Activated T-helper 1 cell treated with anti-CD3 and anti-CD28 coated beads, Interleukin-12 subunit alpha, Interleukin-12 subunit beta, Interleukin-2, Interleukin-4 antibody, amounts not matched to agents 30 ng/mL and 10 ng/mL and 1 ng/mL, durations not matched to agents 14 hours and 24 hours and 36 hours (primary cell): ENCODE measurements around the gene RCAN2. TPM values are rescaled to one million over a fixed set of nuclear protein-coding genes. Genes with fewer than 3 reads are reported as not detected.

ENCODE experiments used
- DNase-seq: peaks from one replicate; pipeline ENCODE4 v3.0.0; 2021; ENCODE audit warnings: low spot score
- H3K27ac Mint-ChIP-seq: one replicate; pipeline ENCODE4 v1.8.0; 2021; ENCODE audit warnings: mild to moderate bottlenecking, mixed read lengths
- H3K27me3 Mint-ChIP-seq: one replicate; pipeline ENCODE4 v1.8.0; 2022; ENCODE audit warnings: mild to moderate bottlenecking, moderate library complexity, mixed read lengths; ENCODE audit not compliant: insufficient read depth
- H3K36me3 Mint-ChIP-seq: one replicate; pipeline ENCODE4 v1.8.0; 2021; ENCODE audit warnings: low read depth, mixed read lengths
- H3K4me1 Mint-ChIP-seq: one replicate; pipeline ENCODE4 v1.8.0; 2021; ENCODE audit warnings: low read depth, mixed read lengths
- H3K4me3 Mint-ChIP-seq: one replicate; pipeline ENCODE4 v1.8.0; 2021; ENCODE audit warnings: mild to moderate bottlenecking, moderate library complexity, mixed read lengths
- H3K9me3 Mint-ChIP-seq: one replicate; pipeline ENCODE4 v1.8.0; 2021; ENCODE audit warnings: mixed read lengths
- intact Hi-C: fragments of 100-400 bp; cut with micrococcal nuclease; formaldehyde crosslinking; loops from one replicate; pipeline ENCODE4 v1.15.1; 2024
- total RNA-seq: library from RNA; stranded (reverse); gene quantifications from 2 replicates; pipeline ENCODE4 v1.2.3, GENCODE V29; 2022

The RCAN2 gene
- total RNA-seq, 1 donor from 2014 or later: 0.44 TPM

DNA sequence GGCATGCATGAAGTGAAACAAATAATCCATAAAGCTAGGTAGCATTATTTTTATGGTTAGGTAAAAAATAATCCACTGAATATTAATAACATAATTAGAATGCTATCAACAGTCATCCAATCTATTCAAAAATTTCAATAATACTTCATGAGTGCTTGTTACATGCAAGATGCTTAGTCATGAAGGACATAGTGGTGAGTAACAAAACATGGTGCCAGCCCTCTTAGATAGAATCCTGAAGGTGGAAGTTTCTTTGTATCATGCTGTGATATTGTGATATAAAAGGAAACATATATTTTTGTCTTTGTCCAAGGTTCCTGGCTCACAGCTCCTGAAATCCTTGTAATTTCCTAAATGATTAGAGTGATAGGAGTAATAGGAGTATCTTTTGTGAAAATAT is 14.9 kb downstream of the RCAN2 start:
- Mint-ChIP-seq H3K4me3 (no peak overlapping the region), H3K27ac (no peak overlapping the region), H3K4me1 (no peaks in the 10 kb centered on the region), H3K36me3 (no peaks in the 10 kb centered on the region), H3K9me3 (no peaks in the 10 kb centered on the region), H3K27me3 (peaks cover 8% of the 10 kb centered on the region)
- intact Hi-C loops: no loop called here
- no peak for DNase-seq

- Mint-ChIP-seq H3K4me1 (no peaks in the 10 kb centered on the region), H3K36me3 (no peaks in the 10 kb centered on the region), H3K4me3 (no peak overlapping the region), H3K27ac (no peak overlapping the region), H3K9me3 (no peaks in the 10 kb centered on the region), H3K27me3 (peaks cover 13% of the 10 kb centered on the region)
- intact Hi-C loops: no loop called here
- no peak for DNase-seq
Measured at GRCh38 chr6:46473881-46474280, 17.4 kb downstream of the RCAN2 start.

- intact Hi-C loops: no loop called here
- DNase-seq: no peak
- no peaks in the 10 kb centered on the region for H3K36me3 Mint-ChIP-seq
- H3K4me3 Mint-ChIP-seq: no peak overlapping the region
- peaks cover 9% of the 10 kb centered on the region for H3K27me3 Mint-ChIP-seq
- H3K4me1 Mint-ChIP-seq: no peaks in the 10 kb centered on the region
- H3K9me3 Mint-ChIP-seq: no peaks in the 10 kb centered on the region
- H3K27ac Mint-ChIP-seq: no peak overlapping the region
Measured at GRCh38 chr6:46472243-46472642, 19.0 kb downstream of the RCAN2 start.

- Mint-ChIP-seq H3K27ac (no peak overlapping the region), H3K9me3 (no peaks in the 10 kb centered on the region), H3K4me3 (no peak overlapping the region), H3K27me3 (peaks cover 13% of the 10 kb centered on the region), H3K36me3 (no peaks in the 10 kb centered on the region), H3K4me1 (no peaks in the 10 kb centered on the region)
- DNase-seq: no peak
- intact Hi-C loops: no loop called here
Measured at GRCh38 chr6:46469021-46469420, 22.2 kb downstream of the RCAN2 start.

DNA sequence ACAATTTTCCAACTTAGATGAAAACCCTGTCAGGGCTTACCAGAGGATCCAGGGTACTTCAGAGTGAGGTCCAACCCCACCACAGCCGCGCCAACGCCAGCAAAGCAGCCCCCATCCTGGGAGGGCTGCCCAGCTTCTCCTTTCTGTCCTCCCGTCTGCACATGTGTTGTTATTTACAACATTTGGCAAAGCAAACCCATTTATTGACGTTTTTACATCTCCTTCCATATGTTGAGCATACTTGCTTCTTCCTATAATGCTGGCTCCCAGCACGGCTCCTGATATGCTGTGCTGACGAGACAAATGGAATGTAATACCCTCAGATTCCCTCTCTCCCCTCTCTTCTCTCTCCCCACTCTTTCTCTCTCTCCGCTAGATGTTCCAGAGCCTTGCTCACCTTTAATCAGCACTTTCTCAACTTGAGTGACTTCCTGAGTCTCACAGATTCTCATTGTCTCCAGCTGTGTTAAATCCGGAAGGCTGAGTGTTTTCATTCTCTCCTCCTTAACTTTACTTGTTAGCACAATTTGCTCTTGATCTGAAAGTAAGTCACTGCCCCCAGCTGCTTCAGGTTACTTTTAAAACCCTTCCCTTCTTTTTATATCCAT is 22.7 kb downstream of the RCAN2 start:
- H3K4me1 Mint-ChIP-seq: no peaks in the 10 kb centered on the region
- intact Hi-C loops: no loop called here
- no peak for DNase-seq
- H3K9me3 Mint-ChIP-seq: no peaks in the 10 kb centered on the region
- H3K27me3 Mint-ChIP-seq: peaks cover 13% of the 10 kb centered on the region
- H3K36me3 Mint-ChIP-seq: no peaks in the 10 kb centered on the region
- H3K27ac Mint-ChIP-seq: no peak overlapping the region
- H3K4me3 Mint-ChIP-seq: no peak overlapping the region

- DNase-seq: no peak
- no peaks in the 10 kb centered on the region for H3K9me3 Mint-ChIP-seq
- H3K4me1 Mint-ChIP-seq: no peaks in the 10 kb centered on the region
- H3K27me3 Mint-ChIP-seq: peaks cover 11% of the 10 kb centered on the region
- H3K4me3 Mint-ChIP-seq: no peak overlapping the region
- no peak overlapping the region for H3K27ac Mint-ChIP-seq
- intact Hi-C loops: no loop called here
- H3K36me3 Mint-ChIP-seq: no peaks in the 10 kb centered on the region
Measured at GRCh38 chr6:46466570-46466969, 24.7 kb downstream of the RCAN2 start.

DNA sequence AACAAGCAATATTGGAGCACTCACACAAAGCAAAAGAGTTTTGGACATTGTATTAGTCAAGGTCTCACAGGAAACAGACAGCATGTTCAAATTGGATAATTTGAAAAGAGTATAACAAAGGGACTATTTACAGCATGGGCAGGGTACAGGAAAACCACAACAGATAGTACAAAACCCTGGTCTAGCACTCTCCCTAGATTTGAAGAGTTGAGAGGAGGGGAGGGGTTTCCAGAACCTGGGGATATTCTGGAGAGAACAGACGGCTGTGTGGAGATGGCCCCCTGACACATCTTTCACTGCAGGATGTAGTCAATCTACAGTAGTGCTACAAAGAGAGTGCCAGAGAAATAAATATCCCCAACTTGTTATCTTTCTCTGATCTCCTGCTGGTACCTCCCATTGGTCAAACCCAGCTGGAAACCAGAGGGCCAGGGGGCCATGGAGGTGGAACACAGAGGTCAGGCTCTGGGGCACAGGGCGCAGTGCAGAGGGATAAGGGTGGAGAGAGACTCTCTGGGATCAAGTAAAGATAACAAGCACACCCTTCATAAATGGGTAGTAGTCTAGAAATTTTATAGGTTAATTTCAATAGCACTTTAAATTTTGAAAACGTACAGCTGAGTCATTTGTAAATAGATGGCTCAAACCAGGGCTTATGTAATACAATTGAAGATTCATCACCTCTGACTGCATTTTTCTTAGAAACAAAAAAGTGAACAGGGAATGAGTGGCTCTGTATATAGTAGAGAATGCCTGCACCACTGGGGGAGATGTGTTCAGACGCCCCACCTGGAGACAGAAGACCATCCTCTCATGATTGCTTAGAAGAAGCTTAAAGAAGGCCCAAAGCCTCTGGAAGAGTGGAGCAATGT is 25.7 kb downstream of the RCAN2 start:
- no peaks in the 10 kb centered on the region for H3K4me1 Mint-ChIP-seq
- no peak for DNase-seq
- H3K27ac Mint-ChIP-seq: no peak overlapping the region
- intact Hi-C loops: no loop called here
- H3K36me3 Mint-ChIP-seq: no peaks in the 10 kb centered on the region
- H3K9me3 Mint-ChIP-seq: no peaks in the 10 kb centered on the region
- H3K27me3 Mint-ChIP-seq: peaks cover 5% of the 10 kb centered on the region
- no peak overlapping the region for H3K4me3 Mint-ChIP-seq

DNA sequence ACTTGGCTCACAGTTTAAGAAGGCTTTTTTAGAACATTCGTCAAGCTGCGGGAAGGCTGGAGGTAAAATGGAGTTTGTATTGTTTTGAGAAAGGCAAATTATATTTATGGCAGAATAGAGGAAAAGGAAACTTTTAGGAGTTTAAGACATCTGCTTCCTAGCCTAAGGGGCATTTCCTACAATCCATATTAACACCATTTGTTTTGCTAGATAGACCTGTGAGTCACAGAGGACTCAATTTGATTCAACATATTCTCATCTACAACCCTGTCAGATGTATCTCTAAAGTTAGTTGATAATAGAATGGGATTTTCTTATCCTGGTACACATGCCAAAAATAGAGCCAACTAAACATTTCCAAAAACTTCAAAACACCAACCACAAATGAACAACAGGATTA is 35.0 kb downstream of the RCAN2 start:
- DNase-seq: no peak
- intact Hi-C loops: no loop called here
- no peak overlapping the region for H3K4me3 Mint-ChIP-seq
- H3K36me3 Mint-ChIP-seq: no peaks in the 10 kb centered on the region
- H3K27ac Mint-ChIP-seq: no peak overlapping the region
- no peaks in the 10 kb centered on the region for H3K4me1 Mint-ChIP-seq
- H3K27me3 Mint-ChIP-seq: peaks cover 6% of the 10 kb centered on the region
- H3K9me3 Mint-ChIP-seq: no peaks in the 10 kb centered on the region

DNA sequence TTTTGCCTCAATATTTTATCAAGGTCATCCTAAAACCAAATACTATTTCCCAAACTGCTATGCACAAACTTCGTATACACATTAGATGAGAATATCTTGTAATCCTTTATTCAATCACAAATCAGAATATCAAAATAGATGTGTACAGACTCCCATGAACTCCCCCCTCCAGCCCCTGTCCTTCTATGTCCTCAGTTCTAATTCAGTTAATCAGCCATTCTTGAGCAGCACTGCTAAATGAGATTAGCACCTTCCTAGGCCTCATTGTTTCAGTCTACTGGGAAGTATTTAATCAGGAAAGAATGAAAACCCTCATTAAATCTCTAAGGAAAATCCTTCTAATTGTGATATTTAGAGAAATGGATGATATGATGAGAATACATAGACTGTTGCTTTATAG is 36.6 kb downstream of the RCAN2 start:
- no peak for DNase-seq
- Mint-ChIP-seq H3K9me3 (no peaks in the 10 kb centered on the region), H3K27ac (no peak overlapping the region), H3K4me3 (no peak overlapping the region), H3K4me1 (no peaks in the 10 kb centered on the region), H3K36me3 (no peaks in the 10 kb centered on the region), H3K27me3 (peaks cover 13% of the 10 kb centered on the region)
- intact Hi-C loops: no loop called here

DNA sequence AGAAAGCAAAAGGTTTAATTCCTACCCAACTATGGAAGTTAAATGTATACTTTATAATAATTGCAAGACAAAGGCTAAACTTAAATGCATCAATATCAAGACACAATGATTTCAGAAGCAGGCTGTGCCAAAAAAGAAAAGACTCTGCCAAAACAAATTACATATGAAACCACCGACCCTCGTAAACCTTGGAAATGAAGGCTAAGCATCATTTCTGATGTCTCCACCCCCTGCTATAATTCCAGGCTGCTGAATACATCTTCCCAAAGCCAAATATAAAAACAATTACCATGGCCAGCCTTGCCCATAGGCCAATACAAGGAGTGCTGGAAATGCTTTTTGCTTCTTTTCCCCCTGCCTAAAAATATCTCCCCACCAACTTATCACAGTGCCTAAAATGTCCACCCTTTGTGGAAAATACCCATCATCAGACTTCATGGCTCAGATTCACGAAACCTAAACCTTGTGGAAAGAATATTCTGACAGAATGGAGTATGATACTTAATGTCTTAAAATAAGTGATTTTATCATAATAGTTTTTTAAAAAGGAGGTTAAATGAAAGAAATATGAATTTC is 37.4 kb downstream of the RCAN2 start:
- H3K4me1 Mint-ChIP-seq: no peaks in the 10 kb centered on the region

GRCh38 chr6:46453216-46453615 is 38.0 kb downstream of the RCAN2 start:
- H3K9me3 Mint-ChIP-seq: no peaks in the 10 kb centered on the region
- peaks cover 11% of the 10 kb centered on the region for H3K27me3 Mint-ChIP-seq
- intact Hi-C loops: no loop called here
- no peak for DNase-seq
- H3K27ac Mint-ChIP-seq: no peak overlapping the region
- no peaks in the 10 kb centered on the region for H3K36me3 Mint-ChIP-seq
- no peak overlapping the region for H3K4me3 Mint-ChIP-seq
- no peaks in the 10 kb centered on the region for H3K4me1 Mint-ChIP-seq

More for the DNA sequence above, 37.4 kb downstream of the RCAN2 start:
- no peaks in the 10 kb centered on the region for H3K36me3 Mint-ChIP-seq
- no peak overlapping the region for H3K4me3 Mint-ChIP-seq
- no peak overlapping the region for H3K27ac Mint-ChIP-seq
- no peak for DNase-seq
- no peaks in the 10 kb centered on the region for H3K9me3 Mint-ChIP-seq
- intact Hi-C loops: no loop called here
- peaks cover 11% of the 10 kb centered on the region for H3K27me3 Mint-ChIP-seq

DNA sequence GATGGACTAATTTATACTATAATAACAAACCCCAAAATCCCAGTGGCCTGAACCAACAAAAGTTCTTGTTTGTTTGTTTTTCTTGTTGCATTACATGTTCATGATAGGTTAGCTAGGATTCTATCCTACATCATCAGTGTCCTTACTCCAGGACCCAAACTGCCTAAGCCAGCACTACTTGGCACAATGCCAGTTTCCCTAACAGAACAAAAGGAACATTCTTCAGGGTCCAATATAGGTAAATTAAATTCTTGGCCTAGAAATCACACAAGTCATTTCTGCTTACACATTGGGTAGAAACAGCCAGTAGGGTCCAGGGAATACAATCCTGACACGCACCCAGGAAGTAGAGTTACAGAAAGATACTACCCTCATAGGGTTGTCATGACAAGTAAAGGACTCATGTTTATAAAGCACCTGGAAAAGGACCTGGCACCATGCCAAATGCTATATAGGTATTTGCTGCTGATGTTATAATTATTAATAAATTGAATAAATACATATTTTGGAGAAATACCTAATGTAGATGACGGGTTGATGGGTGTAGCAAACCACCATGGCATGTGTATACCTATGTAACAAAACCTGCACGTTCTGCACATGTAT is 38.8 kb downstream of the RCAN2 start:
- peaks cover 11% of the 10 kb centered on the region for H3K27me3 Mint-ChIP-seq
- H3K9me3 Mint-ChIP-seq: no peaks in the 10 kb centered on the region
- DNase-seq: no peak
- no peaks in the 10 kb centered on the region for H3K36me3 Mint-ChIP-seq
- no peak overlapping the region for H3K4me3 Mint-ChIP-seq
- no peak overlapping the region for H3K27ac Mint-ChIP-seq
- no peaks in the 10 kb centered on the region for H3K4me1 Mint-ChIP-seq
- intact Hi-C loops: no loop called here

DNA sequence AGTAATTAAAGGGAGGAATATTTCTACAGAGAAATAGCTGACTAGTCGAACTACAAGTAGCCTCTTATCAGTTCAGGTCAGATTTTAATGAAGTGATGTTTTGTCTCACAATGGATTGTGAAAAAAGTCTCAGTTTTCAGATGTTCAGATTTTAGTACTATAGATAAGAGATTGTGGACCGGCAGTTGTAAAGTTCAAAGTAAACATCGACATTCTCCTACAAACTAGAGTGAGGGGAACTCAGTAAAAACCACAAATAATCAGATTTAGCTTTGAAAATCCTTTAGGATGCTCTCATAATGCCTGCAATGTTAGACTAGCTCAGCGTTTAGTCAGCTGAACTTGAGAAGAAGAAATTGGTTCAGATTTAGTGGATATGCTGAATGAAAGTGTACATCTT is 39.9 kb downstream of the RCAN2 start:
- intact Hi-C loops: no loop called here
- Mint-ChIP-seq H3K4me1 (no peaks in the 10 kb centered on the region), H3K4me3 (no peak overlapping the region), H3K27ac (no peak overlapping the region), H3K9me3 (no peaks in the 10 kb centered on the region), H3K36me3 (no peaks in the 10 kb centered on the region), H3K27me3 (peaks cover 7% of the 10 kb centered on the region)
- no peak for DNase-seq
